HG03575 (cell line): ENCODE results near the gene ARHGAP10.
"Not testable (repeated sequence)": the region's sequence is repeated elsewhere in the genome, so short reads cannot be mapped to it uniquely, and the experiment has no call there.

ENCODE experiments used
- ATAC-seq: cut with Tn5 transposase; IDR thresholded peaks from one replicate; pipeline ENCODE4 v1.9.1; 2021; ENCODE audit not compliant: unreplicated experiment, insufficient number of reproducible peaks, low FRiP score; ENCODE audit errors: extremely low read depth

The ARHGAP10 gene

GRCh38 chr4:147788791-147789190 is 56.9 kb downstream of the ARHGAP10 start:
- ATAC-seq = no peak

- no peak for ATAC-seq
These were observed 57.7 kb downstream of the ARHGAP10 start for GRCh38 chr4:147789596-147789995.

- ATAC-seq = no peak
These were observed 58.5 kb downstream of the ARHGAP10 start for GRCh38 chr4:147790412-147790811.

- no peak for ATAC-seq
These were observed 59.5 kb downstream of the ARHGAP10 start for GRCh38 chr4:147791341-147791740.

- no peak for ATAC-seq
These were observed 60.0 kb downstream of the ARHGAP10 start for GRCh38 chr4:147791865-147792264.

GRCh38 chr4:147793569-147794313 is 61.9 kb downstream of the ARHGAP10 start:
- ATAC-seq = no peak

GRCh38 chr4:147794314-147794680 is 62.4 kb downstream of the ARHGAP10 start:
- no peak for ATAC-seq

GRCh38 chr4:147794787-147795413 is 63.0 kb downstream of the ARHGAP10 start:
- peak; percentile 59 for ATAC-seq

- not testable (repeated sequence) for ATAC-seq
These were observed 67.2 kb downstream of the ARHGAP10 start for GRCh38 chr4:147799057-147799456.

GRCh38 chr4:147799986-147800555 is 68.2 kb downstream of the ARHGAP10 start:
- peak; percentile 97 for ATAC-seq

- ATAC-seq = no peak
These were observed 69.9 kb downstream of the ARHGAP10 start for GRCh38 chr4:147801820-147802219.

- no peak for ATAC-seq
These were observed 70.5 kb downstream of the ARHGAP10 start for GRCh38 chr4:147802346-147802745.

- ATAC-seq = no peak
These were observed 74.1 kb downstream of the ARHGAP10 start for GRCh38 chr4:147805946-147806345.

GRCh38 chr4:147808447-147808846 is 76.6 kb downstream of the ARHGAP10 start:
- no peak for ATAC-seq

GRCh38 chr4:147809211-147809610 is 77.3 kb downstream of the ARHGAP10 start:
- no peak for ATAC-seq

- ATAC-seq = no peak
These were observed 80.0 kb downstream of the ARHGAP10 start for GRCh38 chr4:147811878-147812277.

- ATAC-seq = no peak
These were observed 81.4 kb downstream of the ARHGAP10 start for GRCh38 chr4:147813109-147813773.

GRCh38 chr4:147813973-147814372 is 82.1 kb downstream of the ARHGAP10 start:
- ATAC-seq = no peak

GRCh38 chr4:147814376-147814775 is 82.5 kb downstream of the ARHGAP10 start:
- ATAC-seq = no peak

GRCh38 chr4:147815741-147816140 is 83.9 kb downstream of the ARHGAP10 start:
- no peak for ATAC-seq
